Brain microvascular endothelial cell (primary cell): ENCODE results near the gene PTGES2.

Source experiments
- DNase-seq: peaks from one replicate; pipeline ENCODE4 v3.0.0-alpha.2; 2020
- H3K27ac ChIP-seq: fragments of 250-450 bp; sonication (Bioruptor Pico); 2 replicates; pipeline ENCODE4 v1.5.1; 2020; ENCODE audit warnings: mild to moderate bottlenecking, moderate library complexity
- H3K27me3 ChIP-seq: fragments of 250-450 bp; sonication (Bioruptor Pico); replicated peaks from 2 replicates; pipeline ENCODE4 v1.5.1; 2020; ENCODE audit warnings: mild to moderate bottlenecking
- H3K36me3 ChIP-seq: fragments of 250-450 bp; sonication (Bioruptor Pico); replicated peaks from 2 replicates; pipeline ENCODE4 v1.5.1; 2020; ENCODE audit warnings: mild to moderate bottlenecking
- H3K4me3 ChIP-seq: 2 replicates; pipeline ENCODE4 v1.5.1; 2011; ENCODE audit warnings: low read depth, mild to moderate bottlenecking, control low read depth, low read length, moderate library complexity
- in situ Hi-C: cut with HindIII; loops from 2 replicates; pipeline ENCODE4 v1.10.0; 2017; ENCODE audit warnings: low sequenced_read_pairs, low pct_ligation_motif_present
- TF ChIP-seq, protein P1 (sequence below): IDR thresholded peaks from 2 replicates; pipeline ENCODE4 v1.5.1; 2011; ENCODE audit warnings: low read depth, mild to moderate bottlenecking, moderate library complexity, low read length, control low read depth, inconsistent platforms; ENCODE audit errors: missing control alignments

PTGES2 gene

DNA sequence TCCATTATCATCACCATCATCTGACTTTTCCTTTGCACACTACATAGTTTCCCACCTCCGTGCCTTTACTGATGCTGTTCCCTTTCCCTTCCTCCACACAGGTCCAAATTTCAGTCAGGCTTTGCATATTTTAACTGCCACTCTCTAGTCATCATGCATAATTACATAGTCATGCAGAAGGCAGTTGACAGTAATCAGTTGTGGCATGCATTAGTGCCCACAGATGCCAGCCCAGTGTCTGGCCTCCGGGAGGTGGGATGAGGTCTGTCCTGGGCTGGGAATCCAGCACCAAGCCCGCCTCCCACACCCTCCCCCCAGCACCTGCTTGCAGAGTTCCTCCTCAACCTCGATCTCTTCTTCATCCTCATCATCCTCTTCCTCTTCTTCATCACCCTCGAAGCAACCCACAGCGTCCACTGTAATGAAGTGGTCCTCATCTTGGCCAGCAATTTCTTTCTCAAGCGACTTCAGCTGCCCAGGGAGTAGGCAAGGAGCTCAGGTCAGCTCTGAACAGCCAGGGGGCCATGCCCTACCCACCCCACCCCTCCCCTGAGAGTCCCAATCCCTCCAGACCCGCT is 41.3 kb upstream of the PTGES2 start:
- H3K36me3 ChIP-seq, result peaks cover 52% of the 10 kb centered on the region
- DNase-seq, result no peak

DNA sequence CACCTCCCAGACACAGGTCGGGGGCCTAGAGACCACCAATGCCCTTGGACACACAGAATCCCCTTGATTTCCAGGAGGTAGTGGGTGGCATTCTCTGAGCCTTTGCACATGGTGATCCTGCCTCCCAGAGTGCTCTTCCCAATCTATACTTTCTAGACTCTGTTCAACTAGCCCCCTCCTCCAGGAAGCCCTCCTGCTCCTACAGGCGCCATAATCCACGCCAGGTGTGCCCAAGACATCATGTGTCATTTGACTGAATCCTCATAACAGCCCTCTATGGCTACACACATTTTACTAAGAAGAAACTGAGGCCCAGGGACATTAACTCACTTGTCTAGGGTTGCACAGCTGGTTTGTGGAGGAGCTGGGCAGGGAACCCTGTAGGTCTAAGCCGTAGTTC is 39.7 kb upstream of the PTGES2 start:
- DNase-seq, result no peak
- Histone ChIP-seq H3K27ac (no peak overlapping the region), H3K27me3 (no peaks in the 10 kb centered on the region), H3K4me3 (no peak overlapping the region), H3K36me3 (peaks cover 64% of the 10 kb centered on the region)
- TF ChIP-seq, protein P1, sequence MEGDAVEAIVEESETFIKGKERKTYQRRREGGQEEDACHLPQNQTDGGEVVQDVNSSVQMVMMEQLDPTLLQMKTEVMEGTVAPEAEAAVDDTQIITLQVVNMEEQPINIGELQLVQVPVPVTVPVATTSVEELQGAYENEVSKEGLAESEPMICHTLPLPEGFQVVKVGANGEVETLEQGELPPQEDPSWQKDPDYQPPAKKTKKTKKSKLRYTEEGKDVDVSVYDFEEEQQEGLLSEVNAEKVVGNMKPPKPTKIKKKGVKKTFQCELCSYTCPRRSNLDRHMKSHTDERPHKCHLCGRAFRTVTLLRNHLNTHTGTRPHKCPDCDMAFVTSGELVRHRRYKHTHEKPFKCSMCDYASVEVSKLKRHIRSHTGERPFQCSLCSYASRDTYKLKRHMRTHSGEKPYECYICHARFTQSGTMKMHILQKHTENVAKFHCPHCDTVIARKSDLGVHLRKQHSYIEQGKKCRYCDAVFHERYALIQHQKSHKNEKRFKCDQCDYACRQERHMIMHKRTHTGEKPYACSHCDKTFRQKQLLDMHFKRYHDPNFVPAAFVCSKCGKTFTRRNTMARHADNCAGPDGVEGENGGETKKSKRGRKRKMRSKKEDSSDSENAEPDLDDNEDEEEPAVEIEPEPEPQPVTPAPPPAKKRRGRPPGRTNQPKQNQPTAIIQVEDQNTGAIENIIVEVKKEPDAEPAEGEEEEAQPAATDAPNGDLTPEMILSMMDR, result no peak
- in situ Hi-C loops, result no loop called here

More for the DNA sequence above, 41.3 kb upstream of the PTGES2 start:
- H3K27ac ChIP-seq, result no peak overlapping the region
- in situ Hi-C loops, result no loop called here
- H3K27me3 ChIP-seq, result no peaks in the 10 kb centered on the region
- TF ChIP-seq, protein P1, result no peak
- no peak overlapping the region for H3K4me3 ChIP-seq

DNA sequence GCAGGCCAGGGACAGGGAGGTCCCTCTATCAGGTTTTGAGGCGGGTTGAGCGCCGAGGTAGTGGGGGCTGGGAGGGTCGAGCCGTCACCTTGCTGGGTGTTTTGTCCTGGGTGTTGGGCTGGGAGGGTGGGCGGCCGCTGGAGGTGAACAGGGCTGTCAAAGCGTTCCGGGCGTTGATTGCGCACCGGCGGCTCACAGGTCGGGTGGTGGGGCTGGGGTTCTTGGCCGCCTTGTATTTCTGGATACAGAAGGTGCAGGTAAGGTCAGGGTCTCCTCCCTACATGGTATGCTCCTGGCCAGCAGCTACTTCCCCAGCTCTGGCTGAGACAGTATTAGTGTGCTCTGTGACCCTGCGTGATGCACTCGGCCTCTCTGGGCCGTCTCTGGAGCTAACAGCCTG is 38.6 kb upstream of the PTGES2 start:
- Histone ChIP-seq H3K36me3 (peaks cover 70% of the 10 kb centered on the region), H3K27me3 (no peaks in the 10 kb centered on the region), H3K27ac (no peak overlapping the region), H3K4me3 (no peak overlapping the region)
- in situ Hi-C loops, result no loop called here
- TF ChIP-seq, protein P1, result no peak
- DNase-seq, result no peak

DNA sequence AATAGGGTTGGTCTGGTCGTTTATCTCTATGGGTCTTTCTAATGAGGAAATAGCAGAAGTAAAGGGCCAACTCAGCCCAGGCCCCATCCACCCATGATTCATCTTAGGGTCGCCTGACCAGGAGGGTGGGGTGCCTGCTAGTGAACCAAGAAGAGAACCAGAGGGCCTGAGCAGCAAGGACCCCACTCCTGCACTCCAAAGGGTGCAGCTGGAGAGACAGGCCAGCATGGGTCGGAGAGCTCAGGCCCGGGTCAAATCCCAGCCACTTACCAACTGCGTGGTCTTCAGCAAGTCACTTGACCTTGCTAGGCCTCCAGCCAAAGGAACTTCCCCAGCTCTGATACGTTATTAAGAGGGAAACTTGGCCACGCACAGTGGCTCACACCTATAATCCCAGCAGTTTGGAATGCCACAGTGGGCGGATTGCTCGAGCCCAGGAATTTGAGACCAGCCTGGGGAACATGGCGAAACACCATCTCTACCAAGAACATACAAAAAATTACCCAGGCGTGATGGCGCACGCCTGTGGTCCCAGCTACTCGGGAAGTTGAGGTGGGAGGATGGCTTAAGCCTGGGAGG is 36.9 kb upstream of the PTGES2 start:
- H3K4me3 ChIP-seq, result no peak overlapping the region
- peaks cover 63% of the 10 kb centered on the region for H3K36me3 ChIP-seq
- TF ChIP-seq, protein P1, result no peak
- DNase-seq, result no peak
- in situ Hi-C loops, result no loop called here
- H3K27me3 ChIP-seq, result no peaks in the 10 kb centered on the region
- no peak overlapping the region for H3K27ac ChIP-seq

DNA sequence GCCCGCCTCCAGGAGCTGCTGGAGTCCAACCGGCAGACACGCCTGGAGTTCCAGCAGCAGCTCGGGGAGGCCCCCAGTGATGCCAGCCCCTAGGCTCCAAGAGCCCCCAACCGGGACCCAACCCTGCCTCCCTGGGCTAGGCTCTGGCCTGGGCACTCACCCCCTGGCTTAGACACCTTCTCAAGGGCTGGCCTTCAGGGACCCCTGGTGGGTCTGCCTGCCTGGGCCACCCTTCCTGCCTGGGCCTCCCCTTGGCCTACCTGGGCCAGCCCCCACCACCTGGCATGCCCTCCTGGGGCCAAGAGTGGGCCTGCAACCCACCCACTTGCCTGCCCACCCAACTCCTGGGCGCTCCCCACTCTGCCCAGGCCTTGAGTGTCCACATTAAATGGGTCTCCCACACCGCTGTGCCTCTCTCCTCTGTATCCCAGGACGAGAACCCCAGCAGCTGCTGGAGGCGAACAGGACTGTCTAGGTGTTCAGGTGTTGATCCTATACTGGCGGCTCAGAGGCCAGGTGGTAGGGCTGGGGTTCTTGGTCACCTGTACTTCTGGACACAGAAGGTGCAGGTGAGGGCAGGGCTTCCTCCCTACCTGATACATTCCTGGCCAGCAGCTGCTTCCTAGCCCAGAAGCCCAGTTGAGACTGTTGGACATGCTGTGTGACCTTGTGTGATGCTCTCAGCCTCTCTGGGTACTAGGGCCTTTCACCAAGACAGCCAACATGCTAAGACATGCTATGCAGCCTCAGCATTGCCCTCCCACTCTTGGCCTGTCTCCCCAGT is 36.2 kb upstream of the PTGES2 start:
- Histone ChIP-seq H3K27ac (no peak overlapping the region), H3K36me3 (peaks cover 57% of the 10 kb centered on the region), H3K27me3 (no peaks in the 10 kb centered on the region), H3K4me3 (no peak overlapping the region)
- TF ChIP-seq, protein P1, result no peak
- in situ Hi-C loops, result no loop called here
- no peak for DNase-seq
